ENCODE results near the gene B3GALT6. TPM values are rescaled to one million over a fixed set of nuclear protein-coding genes. Genes with fewer than 3 reads are reported as not detected.

The B3GALT6 gene
- total and polyA plus RNA-seq, 8 donors = 6.2 to 13.4 (median 8.8) TPM

GRCh38 chr1:1229770-1230169 lies 2.3 kb upstream of the B3GALT6 start:
- H3K4me1 ChIP-seq = peaks cover 0 to 22% (median 9%) of the 10 kb centered on the region in 3 donors
- DNase-seq (no peak), ATAC-seq (no peak)

GRCh38 chr1:1230656-1231399 lies 1.2 kb upstream of the B3GALT6 start:
- intact Hi-C loops (cut with DNase I) = no loop called here
- Histone ChIP-seq H3K4me1 (peaks cover 0 to 22% (median 9%) of the 10 kb centered on the region in 3 donors), H3K9me3 (no peaks in the 10 kb centered on the region), H3K27ac (peak overlapping the region in 3 of 4 donors; percentile 64 to 80 (median 80)), H3K36me3 (peaks cover 0 to 11% (median 2%) of the 10 kb centered on the region in 3 donors), H3K27me3 (no peaks in the 10 kb centered on the region), H3K4me3 (peak overlapping the region; percentile 91 to 100 (median 98))
- TF ChIP-seq CTCF (IDR thresholded peaks at IDR 0.05) = no peak
- DNase-seq (no peak), FAIRE-seq (no peak), ATAC-seq (peak in 3 of 4 donors; percentile 2 to 4 (median 3))
- 7 to 11% methylated on average over 24 of the region's 24 CpGs for WGBS, 2 donors

More at GRCh38 chr1:1229770-1230169, 2.3 kb upstream of the B3GALT6 start:
- H3K9me3 ChIP-seq = no peaks in the 10 kb centered on the region
- no peak overlapping the region for H3K27ac ChIP-seq
- H3K36me3 ChIP-seq = peaks cover 2 to 11% (median 2%) of the 10 kb centered on the region in 3 donors
- no peaks in the 10 kb centered on the region for H3K27me3 ChIP-seq
- 67 to 78% methylated on average over 19 of the region's 19 CpGs for WGBS, 2 donors
- intact Hi-C loops (cut with DNase I) = no loop called here
- FAIRE-seq = no peak
- H3K4me3 ChIP-seq = peak overlapping the region in 2 of 4 donors; percentile 98 to 99
- no peak for TF ChIP-seq CTCF (IDR thresholded peaks at IDR 0.05)

- Histone ChIP-seq H3K9me3 (no peaks in the 10 kb centered on the region), H3K4me3 (peak within 1 kb of the TSS; percentile 91 to 100 (median 98)), H3K4me1 (peaks cover 0 to 22% (median 9%) of the 10 kb centered on the region in 3 donors), H3K27ac (peak within 1 kb of the TSS; percentile 64 to 82 (median 80)), H3K36me3 (peaks cover 0 to 11% (median 2%) of the 10 kb centered on the region in 3 donors), H3K27me3 (no peaks in the 10 kb centered on the region)
- TF ChIP-seq CTCF (IDR thresholded peaks at IDR 0.05) = no peak
- FAIRE-seq (no peak), ATAC-seq (peak; percentile 97 to 98 (median 97)), DNase-seq (peak; percentile 96 to 99 (median 98))
- intact Hi-C loops (cut with DNase I) = no loop called here
- WGBS, 2 donors = 0% methylated on average over 82 to 99 of the region's 99 CpGs
Measured at GRCh38 chr1:1231400-1232207, 433 bp upstream of the B3GALT6 start, which contains the start of gene SDF4. SDF4 (minus strand) TSS chr1:1232001; CDS start chr1:1228772, 3,229 bp downstream.

GRCh38 chr1:1232796-1233566 lies 944 bp downstream of the B3GALT6 start:
- no peak for ATAC-seq
- intact Hi-C loops (cut with DNase I) = no loop called here
- Histone ChIP-seq H3K4me1 (peaks cover 0 to 22% (median 9%) of the 10 kb centered on the region in 3 donors), H3K27ac (no peak overlapping the region), H3K36me3 (peaks cover 0 to 5% (median 0%) of the 10 kb centered on the region in 3 donors), H3K27me3 (no peaks in the 10 kb centered on the region), H3K4me3 (peak overlapping the region in 2 of 4 donors; percentile 37 to 98), H3K9me3 (no peaks in the 10 kb centered on the region)
- no peak for TF ChIP-seq CTCF (IDR thresholded peaks at IDR 0.05)
- WGBS, 2 donors = 76 to 84% methylated on average over 91 to 98 of the region's 98 CpGs
- DNase-seq = peak in 2 of 6 donors; percentile 43 to 60
- no peak for FAIRE-seq

All from pancreas (tissue), 10 donors.